ENCODE measurements around the gene TRIM47. TPM values are rescaled to one million over a fixed set of nuclear protein-coding genes. Genes with fewer than 3 reads are reported as not detected.

The TRIM47 gene
- total and polyA plus RNA-seq, 2 of the 13 experiments (the other 11 are each of a cell fraction or from before 2014, with no cell fraction given): 33.5 to 82.0 TPM

DNA sequence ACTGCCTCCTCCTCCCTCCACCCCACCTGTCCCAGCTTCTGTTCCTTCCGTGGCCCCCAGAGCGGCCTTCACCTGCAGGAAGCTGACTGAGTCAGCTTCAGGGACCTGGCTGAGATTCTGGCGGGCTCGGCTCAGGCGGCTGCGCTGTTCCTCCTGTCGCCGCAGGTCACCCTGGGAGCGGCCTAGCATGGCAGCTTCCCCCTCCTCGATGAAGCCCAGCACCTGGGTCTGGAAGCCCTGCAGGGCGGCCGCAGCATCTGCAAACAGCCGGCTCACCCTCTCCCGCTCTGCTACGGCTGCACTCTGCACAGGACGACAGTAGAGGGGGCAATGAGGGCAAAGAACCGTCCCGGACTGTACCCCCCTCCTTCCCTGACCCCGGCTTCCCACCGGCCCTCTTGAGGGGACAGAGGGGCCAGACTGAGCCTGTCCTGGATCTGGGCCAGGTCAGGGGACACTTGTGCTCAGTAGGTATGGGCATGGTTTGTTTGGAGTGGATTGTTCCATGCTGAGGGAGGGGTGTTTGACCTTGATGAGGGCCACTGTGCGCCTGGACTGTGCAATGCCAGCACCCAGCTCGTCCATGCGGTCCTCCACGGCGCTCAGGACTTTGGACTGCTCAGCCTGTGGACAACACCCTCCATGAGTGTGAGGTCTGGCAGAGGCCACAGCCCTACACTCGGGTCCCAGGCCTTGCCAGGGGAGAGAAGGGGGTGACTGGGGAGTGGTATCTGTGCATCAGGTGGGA, 2.0 kb downstream of the TRIM47 start (continued):
- TF ChIP-seq ZNF431 (CRISPR knock-in tag; IDR thresholded peaks at IDR 0.05; ENCODE audit: borderline replicate concordance, low read depth) (peak; percentile 96), DNMT1 (CRISPR knock-in tag; IDR thresholded peaks at IDR 0.05) (peak; percentile 99), ZNF329 (CRISPR knock-in tag; IDR thresholded peaks at IDR 0.05; ENCODE audit: low read depth) (peak; percentile 97), ZNF501 (CRISPR knock-in tag; IDR thresholded peaks at IDR 0.05) (peak; percentile 90), ATRX (CRISPR knock-in tag; IDR thresholded peaks at IDR 0.05; ENCODE audit: borderline replicate concordance) (no peak), JUNB (CRISPR knock-in tag; IDR thresholded peaks at IDR 0.05; ENCODE audit: borderline replicate concordance) (no peak), TCF7L2 (IDR thresholded peaks at IDR 0.05; ENCODE audit: low read depth, low read length) (no peak), KDM2A (CRISPR knock-in tag; IDR thresholded peaks at IDR 0.05; ENCODE audit: borderline replicate concordance, low read depth) (peak; percentile 82), AHR (CRISPR knock-in tag; IDR thresholded peaks at IDR 0.05) (no peak; the same call in none of the 2 replicates), ZNF766 (CRISPR knock-in tag; IDR thresholded peaks at IDR 0.05; ENCODE audit: borderline replicate concordance) (peak; percentile 79), CCAR2 (optimal IDR thresholded peaks at IDR 0.05; ENCODE audit: low read depth, low read length) (peak; percentile 28), GLI4 (CRISPR knock-in tag; IDR thresholded peaks at IDR 0.05; ENCODE audit: borderline replicate concordance) (peak; percentile 77), ZFAT (CRISPR knock-in tag; conservative IDR thresholded peaks at IDR 0.05) (no peak), DPF2 (CRISPR knock-in tag; IDR thresholded peaks at IDR 0.05; ENCODE audit: borderline replicate concordance, low read depth) (peak; percentile 83), RXRB (CRISPR knock-in tag; IDR thresholded peaks at IDR 0.05; ENCODE audit: borderline replicate concordance) (peak; percentile 93), ZSCAN9 (CRISPR knock-in tag; IDR thresholded peaks at IDR 0.05; ENCODE audit: borderline replicate concordance) (peak; percentile 86), TEF (CRISPR knock-in tag; IDR thresholded peaks at IDR 0.05) (no peak; the same call in 1 of the 2 replicates), ZFP90 (CRISPR knock-in tag; IDR thresholded peaks at IDR 0.05; ENCODE audit: borderline replicate concordance) (peak; percentile 67), ZNF30 (CRISPR knock-in tag; IDR thresholded peaks at IDR 0.05) (0 out of 2 replicates have a peak, but pooled peaks have one; percentile 35), ZNF234 (CRISPR knock-in tag; conservative IDR thresholded peaks at IDR 0.05) (0 out of 2 replicates have a peak, but pooled peaks have one; percentile 67)
- TF ChIP-seq, protein P1, sequence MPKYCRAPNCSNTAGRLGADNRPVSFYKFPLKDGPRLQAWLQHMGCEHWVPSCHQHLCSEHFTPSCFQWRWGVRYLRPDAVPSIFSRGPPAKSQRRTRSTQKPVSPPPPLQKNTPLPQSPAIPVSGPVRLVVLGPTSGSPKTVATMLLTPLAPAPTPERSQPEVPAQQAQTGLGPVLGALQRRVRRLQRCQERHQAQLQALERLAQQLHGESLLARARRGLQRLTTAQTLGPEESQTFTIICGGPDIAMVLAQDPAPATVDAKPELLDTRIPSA (CRISPR knock-in tag; IDR thresholded peaks at IDR 0.05; ENCODE audit: borderline replicate concordance): peak; percentile 97; the same call in 1 of the 2 replicates
- TF ChIP-seq, protein P2, sequence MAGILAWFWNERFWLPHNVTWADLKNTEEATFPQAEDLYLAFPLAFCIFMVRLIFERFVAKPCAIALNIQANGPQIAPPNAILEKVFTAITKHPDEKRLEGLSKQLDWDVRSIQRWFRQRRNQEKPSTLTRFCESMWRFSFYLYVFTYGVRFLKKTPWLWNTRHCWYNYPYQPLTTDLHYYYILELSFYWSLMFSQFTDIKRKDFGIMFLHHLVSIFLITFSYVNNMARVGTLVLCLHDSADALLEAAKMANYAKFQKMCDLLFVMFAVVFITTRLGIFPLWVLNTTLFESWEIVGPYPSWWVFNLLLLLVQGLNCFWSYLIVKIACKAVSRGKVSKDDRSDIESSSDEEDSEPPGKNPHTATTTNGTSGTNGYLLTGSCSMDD (CRISPR knock-in tag; IDR thresholded peaks at IDR 0.05): no peak

Data from HepG2 (cell line).